ENCODE data around the gene DUSP5.
A peak's percentile ranks its signal among the peaks of the same experiment; 100 is the strongest.
"Not testable (repeated sequence)": the region's sequence is repeated elsewhere in the genome, so short reads cannot be mapped to it uniquely, and the experiment has no call there.

DUSP5 gene

GRCh38 chr10:110523736-110524135 lies 26.0 kb downstream of the DUSP5 start:
- no peak for DNase-seq

DNA sequence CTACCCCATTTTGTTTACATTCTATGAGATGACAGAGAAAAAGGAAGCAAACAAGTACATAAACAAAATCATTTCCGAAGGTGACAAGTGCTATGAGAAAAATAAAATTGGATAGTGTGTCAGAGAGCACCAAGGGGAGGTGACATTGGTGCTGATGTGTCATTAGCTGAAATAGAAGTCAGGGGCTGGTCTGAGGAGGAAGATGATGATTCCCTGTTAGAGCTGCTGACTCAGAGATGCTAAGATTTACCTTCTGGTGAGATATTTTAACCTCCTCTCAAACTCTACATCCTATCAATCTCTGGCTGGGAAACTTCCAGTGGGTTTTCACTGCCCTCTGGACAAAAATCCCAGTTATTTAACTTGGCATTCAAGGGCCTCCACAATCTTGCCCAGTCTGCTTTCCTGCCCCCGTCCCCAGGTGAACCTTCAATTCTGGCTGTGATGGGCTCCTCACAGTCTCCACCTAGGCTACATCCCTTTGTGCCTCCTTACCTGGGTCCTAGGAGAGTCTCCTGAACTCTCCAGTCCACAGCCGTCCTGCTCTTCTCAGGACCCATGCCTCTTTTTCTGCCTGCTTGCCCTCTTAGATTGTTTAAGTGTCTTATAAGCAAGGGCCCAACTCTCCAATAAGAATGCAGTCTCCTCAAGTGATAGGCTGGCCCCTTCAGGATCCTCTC lies 26.6 kb downstream of the DUSP5 start:
- no peak for DNase-seq

- no peak for DNase-seq
Measured at GRCh38 chr10:110524859-110525232, 27.1 kb downstream of the DUSP5 start.

DNA sequence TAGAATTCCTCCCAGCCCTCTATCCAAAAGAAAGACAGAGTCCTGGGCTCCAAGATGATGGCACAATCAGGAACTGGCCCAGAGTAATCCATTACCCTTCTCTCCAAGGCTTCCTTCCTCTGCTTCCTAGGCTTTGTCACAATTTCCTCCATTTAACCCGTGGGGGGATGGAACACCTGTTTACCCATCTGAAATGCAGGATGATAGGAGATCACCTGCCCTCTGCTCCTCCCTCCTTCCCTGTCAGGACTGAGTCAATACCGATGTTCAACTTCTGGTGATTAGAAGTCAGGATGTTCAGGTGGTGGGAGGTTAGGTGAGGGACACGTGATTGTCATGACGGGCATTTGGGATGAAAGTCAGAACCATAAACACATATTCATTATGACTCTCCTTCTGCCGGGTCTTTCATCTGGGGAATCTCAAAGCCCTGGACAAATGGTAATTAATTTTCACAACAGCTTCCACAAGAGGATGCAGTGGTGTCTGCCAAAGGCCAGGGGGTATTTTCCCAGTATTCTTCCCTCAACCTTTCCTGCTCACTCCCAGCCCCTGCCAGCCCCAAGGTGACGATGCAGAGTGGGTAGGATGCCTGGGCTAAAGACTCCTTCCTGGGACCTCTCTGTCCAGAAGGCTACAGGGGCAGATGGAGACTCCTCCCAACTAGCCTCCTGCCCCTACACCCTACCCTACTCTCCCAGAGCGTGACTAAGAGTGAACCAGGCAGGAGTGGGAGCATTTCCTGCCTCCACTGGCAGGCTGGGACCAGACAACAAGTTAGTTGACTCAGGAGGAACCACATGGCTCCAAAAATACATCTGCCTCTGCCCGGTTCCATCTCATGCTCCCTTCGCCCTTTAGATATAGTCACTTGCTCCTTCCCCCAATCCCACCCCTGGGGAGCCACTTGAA lies 27.9 kb downstream of the DUSP5 start:
- DNase-seq: no peak

DNA sequence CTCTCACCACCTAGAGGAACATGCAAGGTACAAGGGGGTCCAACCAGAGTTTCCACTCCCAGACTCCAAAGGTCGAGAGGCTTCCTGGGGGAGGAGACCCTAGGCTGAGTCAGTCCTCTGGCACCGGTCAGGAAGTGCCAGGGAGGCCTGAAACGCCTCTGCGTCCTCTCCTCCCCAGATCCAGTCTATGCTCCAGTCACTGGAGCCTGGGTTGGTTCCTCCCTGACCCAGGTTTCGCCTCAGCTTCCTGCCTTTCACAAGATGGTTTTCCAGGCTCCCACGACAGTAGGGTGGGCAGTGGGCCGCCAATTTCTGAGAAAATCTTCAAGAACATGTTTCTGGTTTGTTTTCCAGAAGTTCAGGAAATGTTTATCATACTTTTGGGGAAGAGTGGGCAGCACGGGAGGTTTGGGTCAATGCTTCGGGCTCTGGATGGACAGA lies 30.0 kb downstream of the DUSP5 start:
- DNase-seq: no peak

- no peak for DNase-seq
Measured at GRCh38 chr10:110528224-110528996, 30.7 kb downstream of the DUSP5 start.

DNA sequence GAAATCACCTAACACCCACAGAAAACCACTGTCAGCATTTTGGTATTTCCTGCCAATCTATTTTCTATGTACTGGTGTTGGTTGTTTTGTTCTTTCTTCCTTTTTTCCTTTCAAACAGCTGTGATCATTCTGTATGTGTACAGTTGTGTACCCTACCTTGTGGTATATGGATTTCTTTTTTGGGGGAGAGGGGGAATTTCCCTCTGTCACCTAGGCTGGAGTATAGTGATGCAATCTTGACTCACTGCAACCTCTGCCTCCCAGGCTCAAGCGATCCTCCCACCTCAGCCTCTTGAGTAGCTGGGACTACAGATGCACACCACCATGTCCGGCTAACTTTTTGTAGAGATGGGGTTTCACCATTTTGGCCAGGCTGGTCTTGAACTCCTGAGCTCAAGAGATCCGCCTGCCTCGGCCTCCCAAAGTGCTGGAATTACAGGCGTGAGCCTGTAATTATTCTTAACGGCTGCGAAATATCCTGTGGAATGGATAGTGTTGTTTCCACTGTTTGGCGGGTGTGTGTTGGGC lies 31.4 kb downstream of the DUSP5 start:
- DNase-seq: peak; percentile 49

DNA sequence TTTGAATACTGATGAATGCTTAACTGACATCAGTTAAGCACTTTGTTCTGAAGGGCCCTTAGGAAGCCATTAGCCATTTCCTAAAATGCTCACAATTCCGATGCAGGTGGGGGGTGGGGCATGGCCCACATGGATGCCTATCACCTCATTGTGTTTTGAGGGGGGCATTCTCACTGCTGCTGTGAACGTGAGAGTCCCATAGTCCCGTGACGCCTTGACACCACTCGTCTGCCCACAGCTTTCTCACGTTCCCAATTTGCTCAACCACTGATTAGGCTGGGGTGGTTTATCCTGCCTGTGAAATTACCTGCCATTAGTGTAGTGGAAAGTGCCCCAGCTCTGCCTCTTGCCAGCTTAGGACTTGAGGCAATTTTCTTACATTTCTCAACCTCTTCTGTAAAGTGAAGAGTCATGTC lies 31.9 kb downstream of the DUSP5 start:
- DNase-seq: peak; percentile 41

GRCh38 chr10:110530131-110530831 lies 32.6 kb downstream of the DUSP5 start:
- peak; percentile 33 for DNase-seq

GRCh38 chr10:110531687-110532086 lies 34.0 kb downstream of the DUSP5 start:
- no peak for DNase-seq

DNA sequence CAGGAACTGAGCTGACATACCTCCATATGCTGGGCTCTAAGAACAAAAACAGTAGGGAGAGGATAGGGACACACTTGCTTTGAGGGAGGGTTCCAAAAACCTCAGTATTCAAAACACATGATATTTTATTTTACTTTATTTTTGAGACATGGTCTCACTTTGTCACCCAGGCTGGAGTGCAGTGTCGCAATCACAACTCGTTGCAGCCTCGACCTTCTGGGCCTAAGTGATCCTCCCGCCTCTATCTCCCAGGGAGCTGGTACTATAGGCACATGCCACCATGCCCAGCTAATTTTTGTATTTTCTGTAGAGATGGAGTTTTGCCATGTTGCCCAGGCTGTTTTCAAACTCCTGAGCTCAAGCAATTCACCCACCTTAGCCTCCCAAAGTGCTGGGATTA lies 34.9 kb downstream of the DUSP5 start:
- DNase-seq: not testable (repeated sequence)

DNA sequence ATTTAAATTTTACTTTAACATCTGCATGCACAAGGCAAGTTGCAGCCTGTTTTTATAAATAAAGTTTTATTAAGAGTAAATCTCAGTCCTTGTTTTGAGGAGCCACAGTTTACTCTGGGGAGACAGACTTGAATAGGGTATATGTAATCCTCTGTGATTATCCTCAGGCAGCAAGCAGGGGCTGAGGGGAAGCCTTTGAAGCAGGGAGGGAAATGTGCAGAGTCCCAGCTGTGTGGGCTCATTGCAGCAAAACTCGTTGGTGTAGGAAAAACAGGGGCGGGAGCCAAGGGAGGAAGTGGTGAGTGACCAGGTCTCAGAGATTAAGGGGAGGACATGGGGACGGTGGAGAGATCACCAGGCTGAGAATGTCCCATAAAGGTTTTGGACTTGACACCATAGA lies 35.4 kb downstream of the DUSP5 start:
- DNase-seq: no peak

DNA sequence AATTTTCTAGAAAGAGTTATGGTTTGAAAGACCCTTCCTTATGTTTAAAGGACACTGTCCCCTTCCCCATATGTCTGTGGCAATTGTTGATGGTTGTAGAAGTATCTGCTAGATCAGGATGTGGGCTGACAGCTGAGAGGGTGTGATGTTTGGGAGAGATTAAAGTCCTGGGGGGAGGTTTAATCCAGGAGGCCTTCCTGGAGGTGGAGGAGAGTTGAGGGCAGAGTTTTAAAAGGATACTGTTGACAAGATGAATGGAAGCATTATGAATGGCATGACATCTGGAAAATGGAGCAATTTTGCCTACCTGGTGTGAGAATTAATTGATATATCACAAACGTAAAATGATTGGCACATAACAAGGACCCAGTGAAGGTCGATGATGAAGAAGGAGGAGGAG lies 36.9 kb downstream of the DUSP5 start:
- no peak for DNase-seq

- DNase-seq: peak; percentile 84
Measured at GRCh38 chr10:110535958-110536891, 38.5 kb downstream of the DUSP5 start.

GRCh38 chr10:110539091-110539490 lies 41.4 kb downstream of the DUSP5 start:
- no peak for DNase-seq

- DNase-seq: no peak
Measured at GRCh38 chr10:110540031-110540430, 42.3 kb downstream of the DUSP5 start.

- no peak for DNase-seq
Measured at GRCh38 chr10:110544958-110545537, 47.3 kb downstream of the DUSP5 start.

DNA sequence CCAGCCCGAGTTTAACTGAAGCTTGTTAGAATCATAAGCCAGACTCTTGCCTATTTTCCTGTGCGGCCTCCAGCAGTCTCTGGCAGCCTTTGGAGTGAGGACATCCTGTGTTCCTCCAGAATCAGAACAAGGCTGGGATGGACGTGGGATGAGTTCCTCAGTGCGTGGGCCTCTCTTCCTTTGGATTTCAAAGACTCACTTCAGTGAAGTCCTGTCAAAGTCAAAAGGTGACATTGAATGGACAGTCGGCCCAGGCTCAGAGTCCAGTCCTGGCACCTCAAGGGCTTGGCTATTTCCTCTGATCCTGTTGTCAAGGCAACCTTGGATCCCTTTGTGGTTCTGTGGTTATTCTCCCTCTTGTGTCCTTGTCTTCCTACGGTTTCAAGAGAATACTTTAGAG lies 48.4 kb downstream of the DUSP5 start:
- DNase-seq: no peak

- no peak for DNase-seq
Measured at GRCh38 chr10:110546499-110547110, 48.9 kb downstream of the DUSP5 start.

DNA sequence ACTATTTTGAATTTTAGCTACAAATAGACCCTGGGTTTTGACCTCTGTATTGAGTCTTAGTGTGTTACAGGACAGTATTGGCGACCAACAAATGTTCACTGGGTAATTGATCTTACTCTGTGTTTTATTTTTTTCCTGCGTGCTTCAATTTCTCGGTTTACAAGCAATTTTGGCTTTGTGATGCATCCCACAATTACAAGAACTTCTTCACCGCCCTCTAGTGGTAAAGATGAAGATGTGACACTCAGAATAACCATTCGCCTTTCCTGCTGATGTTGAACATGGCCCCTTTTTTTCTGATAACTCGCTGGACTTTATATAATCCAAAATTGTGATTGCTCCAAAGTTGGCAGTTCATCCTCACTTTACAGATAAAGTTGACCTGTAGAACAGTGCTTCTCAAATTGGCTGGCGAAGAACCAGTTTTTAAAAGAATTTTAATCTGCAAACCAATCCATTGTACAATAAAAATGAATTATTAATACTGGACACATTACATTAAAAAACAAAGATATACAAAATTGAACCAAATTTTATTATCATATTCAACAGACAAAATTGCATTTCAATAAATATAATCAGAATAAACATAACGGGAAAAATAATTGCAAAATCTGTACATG lies 49.5 kb downstream of the DUSP5 start:
- no peak for DNase-seq

Measured in stimulated activated CD4-positive, alpha-beta T cell treated with anti-CD3 and anti-CD28 coated beads, Interleukin-15, amount 100 ng/mL, for 24 hours (primary cell).